HG03097 (cell line): ENCODE data around the gene ZNF155.

Experiments used
- ATAC-seq: cut with Tn5 transposase; IDR thresholded peaks from one replicate; pipeline ENCODE4 v1.9.1; 2021; ENCODE audit not compliant: unreplicated experiment, low FRiP score

Gene ZNF155

DNA sequence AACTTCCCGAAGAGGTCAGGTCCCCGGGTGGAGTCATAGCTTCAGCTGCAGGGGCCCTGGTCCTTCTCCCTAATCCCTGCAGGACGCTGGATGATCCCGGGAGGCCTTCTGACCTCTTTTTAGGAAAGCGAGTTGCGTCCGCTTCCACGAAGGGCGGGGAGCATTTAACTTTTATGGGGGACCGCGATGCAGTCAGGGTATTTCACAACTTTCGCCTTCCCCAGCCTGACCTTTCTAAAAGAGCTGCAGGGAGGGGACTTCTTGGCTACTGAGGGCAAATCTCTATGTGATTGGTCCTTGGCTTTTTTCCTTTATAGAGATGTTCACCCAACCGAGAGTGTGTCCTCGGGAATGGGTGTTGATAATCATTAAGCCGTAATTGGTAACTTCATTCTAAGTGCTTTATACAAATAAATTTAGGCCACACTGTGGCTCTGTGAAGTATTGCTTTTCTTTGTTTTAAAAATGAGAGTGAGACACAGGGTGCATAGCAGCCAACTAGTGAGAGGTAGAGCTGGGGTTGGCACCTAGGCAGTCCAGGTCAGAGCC is 19.5 kb downstream of the ZNF155 start:
- ATAC-seq: no peak

DNA sequence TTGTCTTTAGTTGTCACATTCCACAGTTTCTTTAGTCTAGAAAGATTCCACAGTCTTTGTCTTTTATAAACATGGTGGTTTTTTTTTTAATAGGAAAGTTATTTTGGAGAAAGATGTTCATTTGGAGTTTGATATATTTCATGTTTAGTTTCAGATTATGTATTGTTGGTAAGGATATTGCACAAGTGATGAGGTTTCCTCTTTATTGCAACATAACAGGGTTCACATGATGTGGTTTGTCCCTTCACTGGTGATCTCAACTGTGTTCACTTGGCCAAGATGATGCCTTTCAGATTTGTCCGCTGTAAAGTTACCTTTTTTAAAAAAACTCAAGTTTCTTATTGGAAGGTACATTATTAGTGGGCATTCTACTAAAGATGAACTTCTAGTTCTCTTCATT is 22.0 kb downstream of the ZNF155 start:
- no peak for ATAC-seq

DNA sequence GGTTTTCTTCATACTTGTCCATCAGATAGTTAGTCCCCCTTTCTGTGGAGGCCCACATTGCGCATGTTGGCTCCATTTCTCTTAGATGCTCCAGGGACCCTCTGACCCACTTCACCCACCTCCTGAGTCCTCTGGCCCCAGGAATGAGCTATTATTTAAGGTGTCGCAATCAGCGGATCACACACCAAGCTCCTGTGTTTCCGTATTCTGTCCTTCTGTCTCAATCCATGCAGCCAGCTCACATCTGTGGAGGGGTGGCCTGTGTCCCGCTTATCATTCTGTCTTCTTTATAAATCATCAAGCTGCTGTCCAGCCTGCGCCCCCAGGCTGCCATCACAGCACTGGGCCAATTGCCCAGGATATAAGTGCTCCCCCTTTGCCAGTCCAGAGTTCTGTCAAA is 23.5 kb downstream of the ZNF155 start:
- no peak for ATAC-seq

DNA sequence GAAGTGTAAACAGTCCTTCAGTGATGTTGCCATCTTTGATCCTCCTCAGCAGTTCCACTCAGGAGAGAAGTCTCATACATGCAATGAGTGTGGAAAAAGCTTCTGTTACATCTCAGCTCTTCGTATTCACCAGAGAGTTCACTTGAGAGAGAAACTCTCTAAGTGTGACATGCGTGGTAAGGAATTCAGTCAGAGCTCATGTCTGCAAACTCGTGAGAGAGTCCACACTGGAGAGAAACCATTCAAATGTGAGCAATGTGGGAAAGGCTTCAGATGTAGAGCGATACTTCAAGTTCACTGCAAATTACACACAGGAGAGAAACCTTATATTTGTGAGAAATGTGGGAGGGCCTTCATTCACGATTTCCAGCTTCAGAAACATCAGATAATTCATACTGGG is 26.5 kb downstream of the ZNF155 start:
- ATAC-seq: no peak

GRCh38 chr19:44019498-44019897 is 35.5 kb downstream of the ZNF155 start:
- no peak for ATAC-seq

DNA sequence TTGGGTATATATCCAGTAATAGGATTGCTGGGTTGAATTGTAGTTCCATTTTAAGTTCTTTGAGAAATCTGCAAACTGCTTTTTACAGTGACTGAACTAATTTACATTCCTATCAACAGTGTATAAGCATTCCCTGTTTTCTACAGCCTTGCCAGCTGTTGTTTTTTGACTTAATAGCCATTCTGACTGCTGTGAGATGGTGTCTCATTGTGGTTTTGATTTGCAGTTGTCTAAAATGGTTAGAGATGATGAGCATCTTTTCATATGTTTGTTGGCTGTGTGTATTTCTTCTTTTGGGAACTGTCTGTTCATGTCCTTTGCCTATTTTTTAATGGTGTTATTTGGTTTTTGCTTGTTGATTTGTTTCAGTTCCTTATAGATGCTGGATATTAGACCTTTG is 37.2 kb downstream of the ZNF155 start:
- no peak for ATAC-seq

GRCh38 chr19:44024900-44025216 is 40.9 kb downstream of the ZNF155 start:
- ATAC-seq: no peak

GRCh38 chr19:44025217-44025936 is 41.4 kb downstream of the ZNF155 start, which contains the start of gene ZNF222:
TSS of gene ZNF222 (plus strand) at chr19:44025379. CDS start at chr19:44025437, 58 bp downstream.
- ATAC-seq: no peak

- no peak for ATAC-seq
These were observed 42.6 kb downstream of the ZNF155 start for GRCh38 chr19:44026622-44027021.

GRCh38 chr19:44032001-44032610 is 48.1 kb downstream of the ZNF155 start:
- no peak for ATAC-seq

DNA sequence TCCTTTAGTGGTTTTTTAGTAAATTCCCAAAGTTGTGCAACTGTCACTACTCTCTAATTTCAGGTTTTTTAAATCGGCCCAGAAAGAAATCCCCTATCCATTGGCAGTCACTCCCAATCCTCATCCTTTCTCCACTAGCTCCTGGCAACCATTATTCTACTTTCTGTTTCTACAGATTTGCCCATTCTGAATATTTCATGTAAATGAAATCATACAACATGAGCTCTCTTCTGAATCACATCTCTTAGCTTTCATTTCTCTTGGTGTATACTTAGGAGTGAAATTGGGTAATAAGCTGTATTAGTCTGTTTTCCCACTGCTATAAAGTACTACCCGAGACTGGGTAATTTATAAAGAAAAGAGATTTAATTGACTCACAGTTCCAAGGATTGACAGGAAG is 58.2 kb downstream of the ZNF155 start:
- no peak for ATAC-seq
